Dermis microvascular lymphatic vessel endothelial cell (primary cell): ENCODE data around the gene RAB11B. TPM values are rescaled to one million over a fixed set of nuclear protein-coding genes. Genes with fewer than 3 reads are reported as not detected.
"Not testable (repeated sequence)": the region's sequence is repeated elsewhere in the genome, so short reads cannot be mapped to it uniquely, and the experiment has no call there.

Experiments
- DNase-seq, 2 donors: peaks; one replicate each; pipeline versions ENCODE4 v3.0.0 to v3.0.0-alpha.2; 2010; ENCODE audit warnings: low read depth in 2 of 2
- total RNA-seq: library from RNA; depleted of rRNA; stranded (reverse); fragments of >200 nt; gene quantifications from 2 replicates; pipeline ENCODE4 v1.2.1, GENCODE V29; 2014

RAB11B gene
- total RNA-seq, 1 donor from 2014 or later = 48.1 TPM

- no peak for DNase-seq
Measured at GRCh38 chr19:8429044-8429443, 38.9 kb downstream of the RAB11B start.

- DNase-seq = no peak
Measured at GRCh38 chr19:8429826-8430225, 39.7 kb downstream of the RAB11B start.

GRCh38 chr19:8430650-8431049 is 40.5 kb downstream of the RAB11B start:
- no peak for DNase-seq

- no peak for DNase-seq
Measured at GRCh38 chr19:8438236-8438635, 48.1 kb downstream of the RAB11B start.

GRCh38 chr19:8441725-8442544 is 51.8 kb downstream of the RAB11B start:
- no peak for DNase-seq

- DNase-seq = not testable (repeated sequence)
Measured at GRCh38 chr19:8444140-8444676, 54.0 kb downstream of the RAB11B start.

GRCh38 chr19:8444677-8445487 is 54.7 kb downstream of the RAB11B start, which contains the start of gene HNRNPM:
TSS of gene HNRNPM (plus strand) at chr19:8444975. CDS start at chr19:8444999, 24 bp downstream.
- peak; percentile 92 to 98 for DNase-seq

GRCh38 chr19:8445488-8446001 is 55.4 kb downstream of the RAB11B start:
- DNase-seq = peak in 1 of 2 donors; percentile 72

- DNase-seq = no peak
Measured at GRCh38 chr19:8446061-8446709, 56.0 kb downstream of the RAB11B start.

GRCh38 chr19:8449830-8450229 is 59.7 kb downstream of the RAB11B start:
- no peak for DNase-seq

- no peak for DNase-seq
Measured at GRCh38 chr19:8451377-8451776, 61.2 kb downstream of the RAB11B start.

GRCh38 chr19:8451885-8452284 is 61.7 kb downstream of the RAB11B start:
- DNase-seq = no peak

- DNase-seq = no peak
Measured at GRCh38 chr19:8452446-8453123, 62.4 kb downstream of the RAB11B start.

- DNase-seq = no peak
Measured at GRCh38 chr19:8453616-8454015, 63.5 kb downstream of the RAB11B start.

Other genes with a start within 250 kb of the RAB11B start
- gene FBN3, start 240.8 kb upstream of the RAB11B start, total RNA-seq = not detected in 2 replicates
- gene CERS4, start 181.0 kb upstream of the RAB11B start, total RNA-seq = 7.7 and 22.9 TPM in 2 replicates
- 25.7 and 28.6 TPM in 2 replicates for gene CD320, start 82.0 kb upstream of the RAB11B start, total RNA-seq
- 21.0 and 39.7 TPM in 2 replicates for gene NDUFA7, start 69.0 kb upstream of the RAB11B start, total RNA-seq
- 202 and 270 TPM in 2 replicates for gene RPS28, start 68.9 kb upstream of the RAB11B start, total RNA-seq
- gene KANK3, start 47.1 kb upstream of the RAB11B start, total RNA-seq = 52.8 and 129 TPM in 2 replicates
- gene ANGPTL4, start 26.2 kb upstream of the RAB11B start, total RNA-seq = 1.0 and 10.7 TPM in 2 replicates
- gene MARCHF2, start 22.9 kb downstream of the RAB11B start, total RNA-seq = 122 and 194 TPM in 2 replicates
- gene HNRNPM, start 54.6 kb downstream of the RAB11B start, total RNA-seq = 68.3 and 70.3 TPM in 2 replicates
- not detected in 2 replicates for gene PRAM1, start 112.3 kb downstream of the RAB11B start, total RNA-seq
- gene ZNF414, start 123.8 kb downstream of the RAB11B start, total RNA-seq = 3.3 and 5.8 TPM in 2 replicates
- 0.13 and 0.38 TPM in 2 replicates for gene MYO1F, start 187.1 kb downstream of the RAB11B start, total RNA-seq
- 4.2 and 13.0 TPM in 2 replicates for gene ADAMTS10, start 220.4 kb downstream of the RAB11B start, total RNA-seq
- gene NFILZ, start 240.3 kb downstream of the RAB11B start, total RNA-seq = not detected in 2 replicates